HG03432 (cell line): ENCODE measurements around the gene MSI2.
A peak's percentile ranks its signal among the peaks of the same experiment; 100 is the strongest.

Experiments
- ATAC-seq: cut with Tn5 transposase; IDR thresholded peaks from one replicate; pipeline ENCODE4 v1.9.1; 2021; ENCODE audit warnings: mild to moderate bottlenecking, moderate library complexity; ENCODE audit not compliant: unreplicated experiment

MSI2 gene

GRCh38 chr17:57245786-57246185 is 10.5 kb upstream of the MSI2 start:
- no peak for ATAC-seq

- ATAC-seq = no peak
Measured at GRCh38 chr17:57246257-57246656, 10.1 kb upstream of the MSI2 start.

GRCh38 chr17:57247261-57247660 is 9.1 kb upstream of the MSI2 start:
- ATAC-seq = no peak

GRCh38 chr17:57247913-57248312 is 8.4 kb upstream of the MSI2 start:
- ATAC-seq = no peak

GRCh38 chr17:57249520-57249919 is 6.8 kb upstream of the MSI2 start:
- ATAC-seq = no peak

GRCh38 chr17:57251211-57251787 is 5.0 kb upstream of the MSI2 start:
- ATAC-seq = no peak

- no peak for ATAC-seq
Measured at GRCh38 chr17:57253362-57254065, 2.8 kb upstream of the MSI2 start.

- no peak for ATAC-seq
Measured at GRCh38 chr17:57255182-57255775, 1.0 kb upstream of the MSI2 start.

GRCh38 chr17:57256708-57257112 is 387 bp downstream of the MSI2 start:
- ATAC-seq = peak; percentile 19

- no peak for ATAC-seq
Measured at GRCh38 chr17:57257195-57257894, 1.0 kb downstream of the MSI2 start.

- no peak for ATAC-seq
Measured at GRCh38 chr17:57257895-57258851, 1.9 kb downstream of the MSI2 start.

- ATAC-seq = no peak
Measured at GRCh38 chr17:57259306-57259705, 3.0 kb downstream of the MSI2 start.

GRCh38 chr17:57259817-57260216 is 3.5 kb downstream of the MSI2 start:
- no peak for ATAC-seq

- ATAC-seq = no peak
Measured at GRCh38 chr17:57260325-57261083, 4.2 kb downstream of the MSI2 start.

- no peak for ATAC-seq
Measured at GRCh38 chr17:57261084-57261461, 4.8 kb downstream of the MSI2 start.

GRCh38 chr17:57262557-57262956 is 6.2 kb downstream of the MSI2 start:
- ATAC-seq = no peak

GRCh38 chr17:57264250-57264649 is 7.9 kb downstream of the MSI2 start:
- ATAC-seq = no peak

- no peak for ATAC-seq
Measured at GRCh38 chr17:57264776-57265175, 8.5 kb downstream of the MSI2 start.

GRCh38 chr17:57266902-57267311 is 10.6 kb downstream of the MSI2 start:
- no peak for ATAC-seq

GRCh38 chr17:57268181-57268580 is 11.9 kb downstream of the MSI2 start:
- ATAC-seq = no peak
